OCI-LY7 (cell line): Measurements from ENCODE around the gene IL13RA2. TPM values are rescaled to one million over a fixed set of nuclear protein-coding genes. Genes with fewer than 3 reads are reported as not detected.

Experiments
- BruUV-seq: library from RNA; stranded (reverse); fragments of 400-500 nt; replicated peaks from 2 replicates; lab custom pipeline; 2021; lab: Mats Ljungman, UMichigan
- CTCF ChIA-PET: fragments of 300-600 bp; sonication (Branson Sonifier 250); formaldehyde crosslinking; loops from one replicate; lab custom pipeline; 2022; ENCODE audit warnings: antibody characterized with exemption; ENCODE audit not compliant: unreplicated experiment; lab: Charles Lee
- POLR2A ChIA-PET: fragments of 300-600 bp; sonication (Branson Sonifier 250); formaldehyde crosslinking; loops from one replicate; lab custom pipeline; 2022; ENCODE audit warnings: antibody characterized with exemption; lab: Charles Lee
- DNase-seq: peaks from one replicate; pipeline ENCODE4 v3.0.0-alpha.2; 2015; ENCODE audit warnings: low spot score
- H2AFZ ChIP-seq: fragments of 200-600 bp; sonication (generic), shearing (Covaris generic); 2 replicates; pipeline ENCODE4 v1.6.1; 2014; ENCODE audit warnings: mild to moderate bottlenecking, antibody characterized with exemption, low read length, moderate library complexity
- H3K27ac ChIP-seq: fragments of 200-600 bp; sonication (generic); 2 replicates; pipeline ENCODE4 v1.5.1; 2014; ENCODE audit warnings: mixed run types, low read depth, mild to moderate bottlenecking, moderate library complexity, low read length, inconsistent platforms; ENCODE audit not compliant: poor library complexity, severe bottlenecking
- H3K36me3 ChIP-seq: fragments of 200-600 bp; sonication (generic); 2 replicates; pipeline ENCODE4 v1.6.1; 2014; ENCODE audit warnings: mild to moderate bottlenecking, antibody characterized with exemption, low read length, moderate library complexity, mixed read lengths; ENCODE audit not compliant: insufficient read depth
- H3K4me1 ChIP-seq: fragments of 200-600 bp; sonication (generic); 2 replicates; pipeline ENCODE4 v1.5.1; 2014; ENCODE audit warnings: mild to moderate bottlenecking, low read length; ENCODE audit not compliant: insufficient read depth, poor library complexity, severe bottlenecking
- H3K4me2 ChIP-seq: fragments of 200-600 bp; sonication (generic); 2 replicates; pipeline ENCODE4 v1.6.1; 2014; ENCODE audit warnings: mild to moderate bottlenecking, low read length
- H3K4me3 ChIP-seq: fragments of 200-600 bp; sonication (generic); 2 replicates; pipeline ENCODE4 v1.5.1; 2014; ENCODE audit warnings: mild to moderate bottlenecking, low read depth, low read length; ENCODE audit not compliant: poor library complexity, severe bottlenecking
- H3K79me2 ChIP-seq: fragments of 200-600 bp; sonication (generic); 2 replicates; pipeline ENCODE4 v1.6.1; 2016; ENCODE audit warnings: low read depth, mild to moderate bottlenecking, low read length, moderate library complexity, mixed read lengths; ENCODE audit not compliant: insufficient read depth
- H3K9me2 ChIP-seq: fragments of 200-600 bp; sonication (generic); 2 replicates; pipeline ENCODE4 v1.6.1; 2016; ENCODE audit warnings: mild to moderate bottlenecking, low read length, mixed read lengths; ENCODE audit not compliant: insufficient read depth
- H3K9me3 ChIP-seq: fragments of 200-600 bp; sonication (generic); 2 replicates; pipeline ENCODE4 v1.6.1; 2014; ENCODE audit warnings: mild to moderate bottlenecking, mixed run types, low read length, mixed read lengths
- H4K20me1 ChIP-seq: fragments of 200-600 bp; sonication (generic); 2 replicates; pipeline ENCODE4 v1.6.1; 2014; ENCODE audit warnings: mild to moderate bottlenecking, antibody characterized with exemption, low read length, moderate library complexity, mixed read lengths; ENCODE audit not compliant: insufficient read depth
- EZH2phosphoT487 ChIP-seq: fragments of 200-600 bp; sonication (generic); IDR thresholded peaks from 2 replicates; pipeline ENCODE4 v1.6.1; 2018; ENCODE audit warnings: low read depth, borderline replicate concordance, mild to moderate bottlenecking, mixed run types, antibody characterized with exemption, low read length, moderate library complexity, mixed read lengths
- intact Hi-C: fragments of 100-400 bp; cut with micrococcal nuclease; formaldehyde crosslinking; loops from one replicate; pipeline ENCODE4 v1.10.0; 2022; ENCODE audit not compliant: unreplicated experiment
- small RNA-seq: library from RNA; depleted of rRNA; stranded (forward); fragments of <200 nt; gene quantifications from one replicate; pipeline ENCODE3, GENCODE V24; 2014
- total RNA-seq, 2 experiments: library from RNA; depleted of rRNA in 1 of 2; stranded (reverse); fragments of >200 nt in 1 of 2; shearing (Covaris generic) in 1 of 2; gene quantifications; 2 replicates each; pipeline ENCODE4 v1.2.3, GENCODE V29; 2014 to 2022
- TF ChIP-seq, protein P1 (sequence below): fragments of 200-600 bp; sonication (generic); conservative IDR thresholded peaks from 2 replicates; pipeline ENCODE4 v1.5.1; 2014; ENCODE audit warnings: mild to moderate bottlenecking, antibody characterized with exemption, low read length, moderate library complexity, mixed read lengths

The IL13RA2 gene
- total RNA-seq, 2 experiments from 2014 or later = not detected

DNA sequence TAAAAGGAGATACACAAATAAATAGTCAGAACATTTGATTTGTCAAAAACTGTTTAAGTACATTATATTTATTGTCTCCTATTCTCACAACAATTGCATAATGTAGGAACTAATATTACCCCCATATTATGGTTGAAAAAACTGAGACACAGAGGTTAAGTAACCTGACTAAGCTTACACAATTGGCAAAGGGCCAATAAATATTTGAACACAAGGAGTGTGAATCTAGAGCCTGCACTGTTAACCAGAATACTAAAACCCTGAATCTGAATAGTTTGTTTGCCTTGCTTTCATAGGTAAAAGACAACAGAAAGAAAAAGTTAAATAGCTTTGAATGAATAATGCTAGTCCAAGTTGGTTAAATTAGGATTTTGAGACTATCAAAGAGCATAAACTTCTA, 55.2 kb downstream of the IL13RA2 start:
- H3K4me1 ChIP-seq = no peaks in the 10 kb centered on the region
- no peak overlapping the region for H2AFZ ChIP-seq
- POLR2A ChIA-PET = no interaction called here
- H3K9me3 ChIP-seq = no peaks in the 10 kb centered on the region
- H3K9me2 ChIP-seq = no peaks in the 10 kb centered on the region
- H3K4me3 ChIP-seq = no peak overlapping the region
- no peaks in the 10 kb centered on the region for H3K36me3 ChIP-seq
- H3K79me2 ChIP-seq = no peaks in the 10 kb centered on the region
- no peaks in the 10 kb centered on the region for H4K20me1 ChIP-seq
- H3K4me2 ChIP-seq = no peak overlapping the region
- TF ChIP-seq EZH2phosphoT487 = no peak
- TF ChIP-seq, protein P1, sequence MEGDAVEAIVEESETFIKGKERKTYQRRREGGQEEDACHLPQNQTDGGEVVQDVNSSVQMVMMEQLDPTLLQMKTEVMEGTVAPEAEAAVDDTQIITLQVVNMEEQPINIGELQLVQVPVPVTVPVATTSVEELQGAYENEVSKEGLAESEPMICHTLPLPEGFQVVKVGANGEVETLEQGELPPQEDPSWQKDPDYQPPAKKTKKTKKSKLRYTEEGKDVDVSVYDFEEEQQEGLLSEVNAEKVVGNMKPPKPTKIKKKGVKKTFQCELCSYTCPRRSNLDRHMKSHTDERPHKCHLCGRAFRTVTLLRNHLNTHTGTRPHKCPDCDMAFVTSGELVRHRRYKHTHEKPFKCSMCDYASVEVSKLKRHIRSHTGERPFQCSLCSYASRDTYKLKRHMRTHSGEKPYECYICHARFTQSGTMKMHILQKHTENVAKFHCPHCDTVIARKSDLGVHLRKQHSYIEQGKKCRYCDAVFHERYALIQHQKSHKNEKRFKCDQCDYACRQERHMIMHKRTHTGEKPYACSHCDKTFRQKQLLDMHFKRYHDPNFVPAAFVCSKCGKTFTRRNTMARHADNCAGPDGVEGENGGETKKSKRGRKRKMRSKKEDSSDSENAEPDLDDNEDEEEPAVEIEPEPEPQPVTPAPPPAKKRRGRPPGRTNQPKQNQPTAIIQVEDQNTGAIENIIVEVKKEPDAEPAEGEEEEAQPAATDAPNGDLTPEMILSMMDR = no peak
- no TSS peak for BruUV-seq
- intact Hi-C loops = no loop called here
- CTCF ChIA-PET = no interaction called here
- DNase-seq = no peak
- no peak overlapping the region for H3K27ac ChIP-seq

DNA sequence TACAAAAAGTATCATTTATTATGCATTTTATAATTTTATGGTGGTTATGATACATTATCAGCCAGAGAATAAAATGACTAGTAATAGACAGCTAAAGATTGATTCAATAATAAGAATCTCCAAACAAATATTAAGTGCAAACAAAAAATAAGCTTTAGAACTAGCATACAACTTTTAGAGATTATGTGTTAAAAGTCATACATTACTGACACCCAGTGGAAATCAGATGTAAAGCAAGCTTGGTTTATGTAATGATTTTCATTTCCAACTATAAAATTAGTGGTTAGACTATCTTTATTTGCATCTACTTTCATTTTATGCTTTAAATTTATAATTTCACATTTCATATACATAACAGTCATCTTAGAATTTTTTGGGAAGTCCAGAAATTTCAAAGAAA, 57.7 kb downstream of the IL13RA2 start:
- Histone ChIP-seq H3K36me3 (no peaks in the 10 kb centered on the region), H3K79me2 (no peaks in the 10 kb centered on the region), H3K9me3 (no peaks in the 10 kb centered on the region), H3K4me1 (no peaks in the 10 kb centered on the region), H4K20me1 (no peaks in the 10 kb centered on the region), H3K27ac (no peak overlapping the region), H2AFZ (no peak overlapping the region), H3K9me2 (no peaks in the 10 kb centered on the region), H3K4me2 (no peak overlapping the region), H3K4me3 (no peak overlapping the region)
- intact Hi-C loops = no loop called here
- TF ChIP-seq EZH2phosphoT487 = no peak
- TF ChIP-seq, protein P1 = peak; percentile 55
- CTCF ChIA-PET = no interaction called here
- no peak for DNase-seq
- BruUV-seq = no TSS peak
- POLR2A ChIA-PET = no interaction called here

Small RNA genes lying within 50 kb of the gene (small RNA-seq; reads per million reads assigned to genes)
- not detected for gene RNU6-648P

Other genes starting within 250 kb of the IL13RA2 start
- gene RBMXL3, start 171.8 kb upstream of the IL13RA2 start, total RNA-seq (2014; rRNA removed; shearing (Covaris generic)) = not detected in 2 replicates
- not detected in 2 replicates for gene RBMXL3, start 171.8 kb upstream of the IL13RA2 start, total RNA-seq (2022)
- gene LRCH2, start 216.5 kb upstream of the IL13RA2 start, total RNA-seq (2014; rRNA removed; shearing (Covaris generic)) = not detected in 2 replicates
- not detected in 2 replicates for gene LRCH2, start 216.5 kb upstream of the IL13RA2 start, total RNA-seq (2022)